Myocyte (in vitro differentiated cells): Measurements from ENCODE around the gene TMPRSS13. TPM values are rescaled to one million over a fixed set of nuclear protein-coding genes. Genes with fewer than 3 reads are reported as not detected.
A peak's percentile ranks its signal among the peaks of the same experiment; 100 is the strongest.
"Not testable (repeated sequence)": the region's sequence is repeated elsewhere in the genome, so short reads cannot be mapped to it uniquely, and the experiment has no call there.

ENCODE experiments used
- DNase-seq: peaks from one replicate; pipeline ENCODE4 v3.0.0-alpha.2; 2012; ENCODE audit warnings: low read depth
- total RNA-seq: library from RNA; depleted of rRNA; stranded (reverse); fragments of >200 nt; gene quantifications from 2 replicates; pipeline ENCODE4 v1.2.3, GENCODE V29; 2014

The TMPRSS13 gene
- total RNA-seq, 1 donor from 2014 or later = not detected

GRCh38 chr11:117950993-117951961 lies 22.1 kb upstream of the TMPRSS13 start:
- DNase-seq = no peak

- no peak for DNase-seq
Observed at GRCh38 chr11:117950301-117950700, 21.1 kb upstream of the TMPRSS13 start.

- no peak for DNase-seq
Observed at GRCh38 chr11:117949062-117949461, 19.9 kb upstream of the TMPRSS13 start.

GRCh38 chr11:117948466-117948865 lies 19.3 kb upstream of the TMPRSS13 start:
- DNase-seq = not testable (repeated sequence)

GRCh38 chr11:117947751-117948150 lies 18.5 kb upstream of the TMPRSS13 start:
- not testable (repeated sequence) for DNase-seq

- DNase-seq = peak; percentile 88
Observed at GRCh38 chr11:117946842-117947526, 17.8 kb upstream of the TMPRSS13 start.

- no peak for DNase-seq
Observed at GRCh38 chr11:117946156-117946841, 17.1 kb upstream of the TMPRSS13 start.

- no peak for DNase-seq
Observed at GRCh38 chr11:117945047-117945810, 16.0 kb upstream of the TMPRSS13 start.

- DNase-seq = no peak
Observed at GRCh38 chr11:117944554-117944953, 15.4 kb upstream of the TMPRSS13 start.

GRCh38 chr11:117941976-117942654 lies 12.9 kb upstream of the TMPRSS13 start:
- DNase-seq = no peak

- no peak for DNase-seq
Observed at GRCh38 chr11:117941163-117941707, 12.0 kb upstream of the TMPRSS13 start.

- no peak for DNase-seq
Observed at GRCh38 chr11:117940736-117941135, 11.5 kb upstream of the TMPRSS13 start.

- DNase-seq = no peak
Observed at GRCh38 chr11:117936973-117937372, 7.8 kb upstream of the TMPRSS13 start.

- no peak for DNase-seq
Observed at GRCh38 chr11:117934526-117935307, 5.5 kb upstream of the TMPRSS13 start.

GRCh38 chr11:117933930-117934329 lies 4.7 kb upstream of the TMPRSS13 start:
- DNase-seq = no peak

- DNase-seq = no peak
Observed at GRCh38 chr11:117933475-117933874, 4.3 kb upstream of the TMPRSS13 start.

- DNase-seq = no peak
Observed at GRCh38 chr11:117932947-117933346, 3.7 kb upstream of the TMPRSS13 start.

GRCh38 chr11:117932426-117932825 lies 3.2 kb upstream of the TMPRSS13 start:
- DNase-seq = no peak

GRCh38 chr11:117931971-117932370 lies 2.8 kb upstream of the TMPRSS13 start:
- no peak for DNase-seq
